GM20431 (cell line): ENCODE data around the gene PCDHA5.

Source experiments
- in situ Hi-C: fragments of 300-500 bp; cut with MseI, MboI; formaldehyde crosslinking; loops from one replicate; pipeline ENCODE4 v1.15.0; 2020; ENCODE audit warnings: low sequenced_read_pairs; ENCODE audit not compliant: unreplicated experiment

Gene PCDHA5

GRCh38 chr5:140857177-140857986 lies 36.0 kb downstream of the PCDHA5 start:
- in situ Hi-C loops: no loop called here

DNA sequence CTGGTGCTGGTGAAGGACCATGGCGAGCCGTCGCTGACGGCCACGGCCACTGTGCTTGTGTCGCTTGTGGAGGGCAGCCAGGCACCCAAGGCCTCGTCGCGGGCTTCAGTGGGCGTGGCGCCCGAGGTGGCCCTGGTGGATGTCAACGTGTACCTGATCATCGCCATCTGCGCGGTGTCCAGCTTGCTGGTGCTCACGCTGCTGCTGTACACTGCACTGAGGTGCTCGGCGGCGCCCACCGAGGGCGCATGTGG lies 36.5 kb downstream of the PCDHA5 start:
- in situ Hi-C loops: no loop called here

- in situ Hi-C loops: no loop called here
Measured at GRCh38 chr5:140862441-140863295, 41.3 kb downstream of the PCDHA5 start.

- in situ Hi-C loops: no loop called here
Measured at GRCh38 chr5:140868721-140869554, 47.5 kb downstream of the PCDHA5 start, which contains the start of gene PCDHA11. Gene PCDHA11, plus strand, starts transcription at chr5:140868957. Its CDS starts 147 bp downstream, at chr5:140869104.

DNA sequence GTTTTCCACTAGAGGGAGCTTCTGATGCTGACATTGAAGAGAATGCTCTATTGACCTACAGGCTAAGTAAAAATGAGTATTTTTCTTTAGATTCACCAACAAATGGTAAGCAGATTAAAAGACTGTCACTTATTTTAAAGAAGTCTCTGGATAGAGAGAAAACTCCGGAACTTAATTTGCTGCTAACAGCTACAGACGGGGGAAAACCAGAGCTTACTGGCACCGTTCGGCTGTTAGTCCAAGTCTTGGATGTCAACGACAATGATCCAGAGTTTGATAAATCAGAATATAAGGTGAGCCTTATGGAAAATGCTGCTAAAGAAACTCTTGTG lies 48.1 kb downstream of the PCDHA5 start:
- in situ Hi-C loops: no loop called here

DNA sequence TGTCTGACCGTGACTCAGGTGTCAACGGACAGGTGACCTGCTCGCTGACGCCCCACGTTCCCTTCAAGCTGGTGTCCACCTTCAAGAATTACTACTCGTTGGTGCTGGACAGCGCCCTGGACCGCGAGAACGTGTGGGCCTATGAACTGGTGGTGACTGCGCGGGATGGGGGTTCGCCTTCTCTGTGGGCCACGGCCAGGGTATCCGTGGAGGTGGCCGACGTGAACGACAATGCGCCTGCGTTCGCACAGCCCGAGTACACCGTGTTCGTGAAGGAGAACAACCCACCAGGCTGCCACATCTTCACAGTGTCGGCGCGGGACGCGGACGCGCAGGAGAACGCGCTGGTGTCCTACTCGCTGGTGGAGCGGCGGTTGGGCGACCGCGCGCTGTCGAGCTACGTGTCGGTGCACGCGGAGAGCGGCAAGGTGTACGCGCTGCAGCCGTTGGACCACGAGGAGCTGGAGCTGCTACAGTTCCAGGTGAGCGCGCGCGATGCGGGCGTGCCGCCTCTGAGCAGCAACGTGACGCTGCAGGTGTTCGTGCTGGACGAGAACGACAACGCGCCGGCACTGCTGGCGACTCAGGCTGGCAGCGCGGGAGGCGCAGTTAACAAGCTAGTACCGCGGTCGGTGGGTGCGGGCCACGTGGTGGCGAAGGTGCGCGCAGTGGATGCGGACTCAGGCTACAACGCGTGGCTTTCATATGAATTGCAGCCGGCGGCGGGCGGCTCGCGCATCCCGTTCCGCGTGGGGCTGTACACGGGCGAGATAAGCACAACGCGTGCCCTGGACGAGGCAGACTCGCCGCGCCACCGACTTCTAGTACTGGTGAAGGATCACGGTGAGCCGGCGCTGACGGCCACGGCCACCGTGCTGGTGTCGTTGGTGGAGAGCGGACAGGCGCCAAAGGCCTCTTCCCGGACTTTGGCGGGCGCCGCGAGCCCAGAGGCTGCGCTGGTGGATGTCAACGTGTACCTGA lies 49.1 kb downstream of the PCDHA5 start:
- in situ Hi-C loops: no loop called here
